HG02884 (cell line): ENCODE results near the gene ANKLE1.

Experiments used
- ATAC-seq: cut with Tn5 transposase; IDR thresholded peaks from one replicate; pipeline ENCODE4 v1.9.1; 2021; ENCODE audit warnings: mild to moderate bottlenecking, moderate library complexity; ENCODE audit not compliant: unreplicated experiment

ANKLE1 gene

GRCh38 chr19:17305216-17305516 is 23.5 kb downstream of the ANKLE1 start:
- ATAC-seq = no peak

GRCh38 chr19:17305517-17306284 is 24.0 kb downstream of the ANKLE1 start, which contains the start of gene MRPL34:
Gene MRPL34, plus strand, starts transcription at chr19:17305872. Its CDS starts 21 bp downstream, at chr19:17305893.
- peak; percentile 40 for ATAC-seq

- ATAC-seq = no peak
Observed at GRCh38 chr19:17306285-17306714, 24.6 kb downstream of the ANKLE1 start.

- ATAC-seq = no peak
Observed at GRCh38 chr19:17307876-17308377, 26.2 kb downstream of the ANKLE1 start.

GRCh38 chr19:17309198-17309964 is 27.7 kb downstream of the ANKLE1 start, which contains the start of gene DDA1:
Gene DDA1, plus strand, starts transcription at chr19:17309563. Its CDS starts 92 bp downstream, at chr19:17309655.
- peak; percentile 53 for ATAC-seq

GRCh38 chr19:17309965-17310461 is 28.3 kb downstream of the ANKLE1 start:
- ATAC-seq = no peak

GRCh38 chr19:17311455-17312188 is 29.9 kb downstream of the ANKLE1 start:
- ATAC-seq = no peak

GRCh38 chr19:17312189-17313113 is 30.8 kb downstream of the ANKLE1 start:
- ATAC-seq = no peak

- ATAC-seq = no peak
Observed at GRCh38 chr19:17314007-17314593, 32.4 kb downstream of the ANKLE1 start.

- ATAC-seq = no peak
Observed at GRCh38 chr19:17318966-17319365, 37.3 kb downstream of the ANKLE1 start.

GRCh38 chr19:17319473-17320238 is 38.0 kb downstream of the ANKLE1 start:
- no peak for ATAC-seq

GRCh38 chr19:17320435-17320834 is 38.7 kb downstream of the ANKLE1 start:
- ATAC-seq = no peak

- ATAC-seq = no peak
Observed at GRCh38 chr19:17321655-17322489, 40.2 kb downstream of the ANKLE1 start.

GRCh38 chr19:17322854-17323253 is 41.2 kb downstream of the ANKLE1 start:
- ATAC-seq = no peak

- no peak for ATAC-seq
Observed at GRCh38 chr19:17323300-17323963, 41.7 kb downstream of the ANKLE1 start.

GRCh38 chr19:17323964-17324332 is 42.2 kb downstream of the ANKLE1 start:
- ATAC-seq = no peak

- ATAC-seq = no peak
Observed at GRCh38 chr19:17324357-17325114, 42.8 kb downstream of the ANKLE1 start.
